Stimulated activated naive CD4-positive, alpha-beta T cell treated with Interleukin-2 at 50 U/mL for 16 hours (primary cell): ENCODE measurements around the gene ROMO1.
"Not testable (repeated sequence)": the region's sequence is repeated elsewhere in the genome, so short reads cannot be mapped to it uniquely, and the experiment has no call there.

Source experiments
- DNase-seq: peaks from one replicate; lab custom pipeline; 2025; lab: John Stamatoyannopoulos, UW

The ROMO1 gene

DNA sequence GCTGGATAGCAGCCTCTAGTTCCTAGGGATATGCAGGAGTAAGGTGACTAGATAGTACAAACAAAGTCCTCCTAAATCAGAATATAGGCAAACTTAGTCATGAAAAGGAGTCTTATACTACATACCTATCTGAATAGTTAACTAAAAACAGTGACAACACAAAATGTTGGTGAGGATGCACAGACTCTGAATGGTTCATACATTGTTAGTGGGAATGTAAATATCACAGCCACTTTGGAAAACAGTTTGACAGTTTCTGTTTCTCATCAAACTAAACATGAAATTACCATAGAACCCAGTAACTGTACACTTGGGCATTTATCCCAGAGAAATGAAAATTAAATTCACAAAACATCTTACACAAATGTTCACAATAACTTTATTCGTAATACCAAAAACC is 17.2 kb upstream of the ROMO1 start:
- DNase-seq, result no peak

GRCh38 chr20:35685368-35685767 is 13.8 kb upstream of the ROMO1 start:
- DNase-seq, result not testable (repeated sequence)

DNA sequence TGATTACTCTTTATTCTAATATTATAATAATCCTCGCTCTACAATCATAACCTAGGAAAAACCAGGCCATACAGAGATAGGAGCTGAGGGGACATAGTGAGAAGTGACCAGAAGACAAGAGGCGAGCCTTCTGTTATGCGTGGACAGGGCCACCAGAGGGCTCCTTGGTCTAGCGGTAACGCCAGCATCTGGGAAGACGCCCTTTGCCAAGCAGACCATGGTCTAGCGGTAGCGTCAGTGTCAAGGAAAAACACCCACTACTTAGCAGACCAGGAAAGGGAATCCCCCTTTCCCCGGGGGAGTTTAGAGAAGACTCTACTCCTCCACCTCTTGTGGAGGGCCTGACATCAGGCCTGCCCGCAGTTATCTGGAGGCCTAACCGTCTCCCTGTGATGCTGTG is 12.3 kb upstream of the ROMO1 start:
- DNase-seq, result not testable (repeated sequence)

DNA sequence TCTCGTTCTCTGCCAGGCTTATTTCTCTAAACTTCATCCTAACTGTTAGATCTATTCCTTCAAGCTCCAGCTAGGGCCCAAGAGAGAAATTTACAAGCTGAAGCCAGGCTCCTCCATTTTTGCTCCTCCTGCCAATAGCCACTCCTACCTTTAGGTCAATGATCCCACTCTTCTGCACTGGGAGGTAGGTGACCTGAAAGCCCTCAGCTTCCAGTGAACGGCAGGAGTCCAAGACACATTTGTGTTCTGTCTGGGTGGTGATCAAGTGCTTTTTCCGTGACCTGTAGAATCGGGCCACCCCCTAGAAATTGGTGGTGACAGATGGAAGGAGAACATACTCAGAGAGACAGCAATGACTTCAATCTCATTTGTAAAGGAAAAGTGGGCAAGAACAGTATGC is 8.9 kb upstream of the ROMO1 start:
- no peak for DNase-seq

GRCh38 chr20:35695245-35695749 is 3.9 kb upstream of the ROMO1 start:
- DNase-seq, result no peak

DNA sequence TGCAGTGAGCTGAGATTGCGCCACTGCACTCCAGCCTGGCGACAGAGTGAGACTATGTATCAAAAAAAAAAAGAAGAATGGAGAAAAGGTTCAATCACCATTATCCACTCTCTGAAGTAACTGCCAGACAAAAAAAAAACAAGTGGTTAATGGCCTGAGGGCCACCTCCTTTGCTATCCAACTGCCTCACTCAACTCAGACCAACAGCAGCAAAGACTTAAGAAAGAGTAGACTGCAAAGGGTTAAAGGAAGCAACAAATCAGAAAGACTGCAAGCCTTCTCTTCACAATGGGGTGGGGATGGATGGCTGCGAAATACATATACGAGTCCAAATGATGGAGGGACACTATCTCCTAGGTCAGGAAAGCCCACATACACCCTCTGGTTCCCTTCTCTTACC is 3.2 kb upstream of the ROMO1 start:
- no peak for DNase-seq

DNA sequence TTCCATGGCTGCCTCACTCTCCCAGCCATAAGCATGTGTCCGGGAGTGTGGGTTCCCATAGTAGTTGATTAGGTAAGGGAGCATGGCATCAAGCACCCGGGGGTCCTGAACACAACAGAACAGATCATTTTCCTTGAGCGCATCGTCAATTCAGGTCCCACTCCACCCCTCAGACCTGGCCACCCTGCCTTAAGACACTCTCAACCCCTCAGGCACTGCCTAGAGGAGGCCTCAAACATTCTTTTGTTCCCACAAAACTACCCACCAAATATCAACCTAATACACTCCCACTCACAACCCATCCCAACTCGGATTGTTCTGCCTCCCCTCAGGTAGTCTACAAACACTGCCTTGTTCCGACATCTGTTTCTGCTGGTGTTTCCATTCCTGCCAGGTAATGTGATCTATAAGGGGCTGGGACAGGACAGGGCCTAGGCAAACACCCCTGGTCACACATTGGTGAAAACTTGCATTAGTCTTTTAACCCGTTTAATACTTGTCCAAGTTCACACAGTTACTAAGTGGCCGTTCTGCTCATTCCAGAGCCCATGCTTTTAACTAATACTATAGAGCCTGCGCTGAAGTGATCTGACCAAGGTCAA is 1.4 kb upstream of the ROMO1 start:
- no peak for DNase-seq

- no peak for DNase-seq
Observed at GRCh38 chr20:35698298-35699126, 693 bp upstream of the ROMO1 start.

DNA sequence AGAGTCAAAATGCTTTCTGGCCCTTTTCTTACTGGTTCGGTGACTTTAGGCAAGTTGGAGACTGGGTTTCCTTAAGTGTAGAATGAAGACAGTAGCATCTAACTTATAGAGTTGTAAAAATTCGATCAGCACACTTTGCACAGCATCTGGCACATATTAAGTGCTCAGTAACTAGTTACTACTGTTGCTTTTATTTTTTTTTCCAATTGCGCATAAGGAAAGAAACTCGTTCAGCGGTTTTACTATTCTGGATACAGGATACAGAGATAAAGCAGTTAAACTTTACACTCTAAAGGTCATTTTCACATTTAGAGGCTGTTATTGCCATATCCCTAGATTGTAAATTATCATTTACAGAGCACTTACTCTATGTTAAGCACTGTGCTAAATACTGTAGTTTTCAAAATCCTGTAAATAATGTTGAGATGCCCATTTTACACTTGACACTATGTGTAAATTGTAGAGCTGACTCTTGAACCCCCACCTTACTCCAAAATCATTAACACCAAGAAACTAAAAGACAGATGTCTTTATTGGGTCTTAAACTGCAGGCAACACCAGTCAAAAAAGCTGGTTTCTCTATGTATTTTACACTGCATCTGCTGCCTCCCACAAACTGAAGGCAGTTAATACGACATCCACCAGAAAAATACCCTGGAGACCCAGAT is 886 bp downstream of the ROMO1 start:
- DNase-seq, result no peak

DNA sequence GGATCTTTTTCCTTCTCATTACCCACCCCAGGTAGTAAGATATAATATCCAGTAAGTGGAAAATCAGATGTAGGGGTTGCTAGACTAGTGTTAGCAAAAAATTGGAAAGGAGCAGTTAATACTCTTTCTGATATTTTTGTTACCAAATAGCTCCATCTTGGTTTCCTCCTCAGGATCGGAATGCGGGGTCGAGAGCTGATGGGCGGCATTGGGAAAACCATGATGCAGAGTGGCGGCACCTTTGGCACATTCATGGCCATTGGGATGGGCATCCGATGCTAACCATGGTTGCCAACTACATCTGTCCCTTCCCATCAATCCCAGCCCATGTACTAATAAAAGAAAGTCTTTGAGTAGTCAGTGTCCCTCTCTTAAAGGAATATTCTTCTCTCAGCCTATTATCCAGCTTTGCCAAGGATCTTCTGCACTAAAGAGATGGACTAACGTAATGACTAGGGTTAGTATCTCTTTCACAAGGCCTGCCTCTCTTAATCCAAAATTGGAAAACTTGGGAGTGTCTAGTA is 1.5 kb downstream of the ROMO1 start:
- DNase-seq, result no peak

GRCh38 chr20:35702051-35702823 is 3.0 kb downstream of the ROMO1 start:
- no peak for DNase-seq

DNA sequence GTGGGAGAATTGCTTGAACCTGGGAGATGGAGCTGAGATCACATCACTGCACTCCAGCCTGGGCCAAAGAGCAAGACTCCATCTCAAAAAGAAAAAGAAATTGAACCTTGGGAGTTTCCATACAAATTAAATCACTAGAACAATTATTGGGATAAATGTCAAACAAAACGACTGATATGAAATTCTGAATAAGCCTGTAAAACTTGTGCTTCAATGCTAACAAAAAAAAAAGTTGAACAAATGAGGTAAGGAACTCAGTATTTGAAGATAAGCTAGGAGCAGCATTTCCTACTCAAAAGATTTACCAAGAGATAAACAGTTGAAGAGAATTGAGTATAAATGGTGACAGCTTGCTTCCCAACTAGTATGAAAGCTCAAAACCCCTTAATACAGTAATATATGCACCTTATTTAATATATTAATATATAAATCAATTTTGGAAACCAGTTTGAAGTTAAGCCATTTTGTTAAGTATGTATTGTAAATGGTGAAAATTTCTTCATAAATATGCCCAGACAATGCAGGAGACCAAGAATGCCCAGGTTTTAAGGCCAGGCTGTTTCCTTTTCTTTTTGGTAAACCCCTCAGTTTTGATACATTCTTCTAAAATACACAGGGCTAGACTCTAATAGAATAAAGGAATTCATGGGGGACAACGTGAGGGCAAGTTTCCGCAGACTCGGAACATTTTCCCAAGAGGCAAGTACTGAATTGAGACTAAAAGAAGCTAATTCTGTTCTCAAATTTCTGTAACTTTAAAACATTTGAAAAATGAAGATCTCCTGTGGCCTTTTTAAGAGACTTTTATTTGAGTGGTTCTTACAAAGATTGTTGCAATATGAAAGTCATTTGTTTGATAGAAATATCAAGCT is 3.9 kb downstream of the ROMO1 start:
- DNase-seq, result no peak

DNA sequence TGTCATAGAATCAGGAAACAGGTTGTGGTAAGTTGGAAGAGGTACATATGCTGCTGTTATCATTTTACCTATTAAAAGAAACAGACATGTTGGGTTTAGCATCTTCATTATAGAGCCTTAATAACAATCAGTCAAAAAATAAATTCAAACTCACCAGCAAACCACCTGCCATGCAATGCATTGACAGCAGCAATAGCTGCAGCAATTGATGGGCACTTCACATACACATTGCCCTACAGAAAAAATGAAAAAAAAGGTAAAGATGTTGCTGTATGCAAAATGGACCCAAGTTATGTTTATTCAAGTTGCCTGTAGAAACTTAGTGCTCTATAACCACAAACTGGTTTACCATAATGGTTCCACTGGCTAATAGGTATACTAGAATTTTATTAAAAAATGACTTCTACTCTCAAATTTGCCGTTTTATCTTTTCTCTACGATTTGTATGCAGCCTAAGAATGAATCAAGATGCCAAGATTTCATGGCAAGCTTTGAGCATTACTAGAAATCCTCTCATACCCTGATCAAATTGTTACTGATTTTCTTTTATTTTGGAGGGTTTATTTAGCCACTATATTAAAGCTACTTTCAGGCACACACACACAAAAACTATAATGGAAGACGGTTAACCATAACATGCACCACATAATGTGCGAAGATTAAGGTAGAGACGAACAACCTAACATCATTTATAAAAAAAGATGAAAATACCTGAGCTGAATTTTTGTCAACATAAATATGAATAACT is 5.5 kb downstream of the ROMO1 start:
- DNase-seq, result no peak

GRCh38 chr20:35705894-35706293 is 6.7 kb downstream of the ROMO1 start:
- DNase-seq, result not testable (repeated sequence)

GRCh38 chr20:35706591-35707529 is 7.7 kb downstream of the ROMO1 start:
- DNase-seq, result not testable (repeated sequence)

DNA sequence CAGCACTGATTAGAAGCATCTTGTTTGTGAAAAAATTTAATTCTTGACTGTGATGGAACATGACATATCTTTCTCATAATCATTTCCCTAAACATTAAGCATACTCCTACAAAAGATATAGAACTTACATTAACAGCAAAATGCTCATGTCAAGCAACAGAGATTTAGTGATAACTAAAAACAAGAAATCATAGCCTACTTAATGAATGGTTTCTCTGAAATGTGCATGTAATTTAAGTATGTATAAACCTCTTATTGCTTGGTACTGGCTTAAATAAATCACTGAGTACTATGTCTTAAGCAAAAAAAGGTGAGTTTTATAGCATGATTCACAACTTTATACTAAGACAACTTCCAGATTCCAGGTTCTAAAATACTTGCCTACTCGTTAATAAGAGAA is 9.3 kb downstream of the ROMO1 start:
- DNase-seq, result no peak

GRCh38 chr20:35709259-35709658 is 10.1 kb downstream of the ROMO1 start:
- DNase-seq, result no peak

- DNase-seq, result no peak
Observed at GRCh38 chr20:35710039-35710438, 10.8 kb downstream of the ROMO1 start.
